Activated naive CD4-positive, alpha-beta T cell treated with anti-CD3 and anti-CD28 coated beads, Interleukin-2, amount 10 ng/mL, durations not matched to agents 5 hours and 36 hours (primary cell): ENCODE data around the gene PNN. TPM values are rescaled to one million over a fixed set of nuclear protein-coding genes. Genes with fewer than 3 reads are reported as not detected.

Experiments
- total RNA-seq, 2 experiments: library from RNA; stranded (reverse); gene quantifications; one replicate each; pipeline ENCODE4 v1.2.3, GENCODE V29; 2021

PNN gene
- 10 to 100 TPM; 81.3 to 88.9 TPM for total RNA-seq

GRCh38 chr14:39174560-39175444, at the start of gene PNN:
Gene PNN, plus strand, starts transcription at chr14:39175254. Its CDS starts 26 bp downstream, at chr14:39175280.

Other genes with a start within 250 kb of the PNN start
- gene SEC23A, start 72.0 kb upstream of the PNN start, total RNA-seq = 10 to 100 TPM; 46.7 to 48.0 TPM
- 10 to 100 TPM; 15.1 to 17.2 TPM for gene GEMIN2, start 60.9 kb upstream of the PNN start, total RNA-seq
- 10 to 100 TPM; 30.0 to 30.2 TPM for gene TRAPPC6B, start 4.9 kb upstream of the PNN start, total RNA-seq
- 10 to 100 TPM; 24.3 to 25.2 TPM for gene MIA2, start 58.7 kb downstream of the PNN start, total RNA-seq